Esophagus (tissue), 2 donors: ENCODE data around the gene FRMD8. TPM values are rescaled to one million over a fixed set of nuclear protein-coding genes. Genes with fewer than 3 reads are reported as not detected.

ENCODE experiments used
- H3K27ac ChIP-seq, 2 donors: one replicate each; pipeline ENCODE4 v1.5.1; 2013; ENCODE audit warnings: low read depth in 2 of 2, mild to moderate bottlenecking in 2 of 2, inconsistent platforms in 1 of 2, low read length in 1 of 2, moderate library complexity in 1 of 2
- H3K27me3 ChIP-seq, 2 donors: one replicate each; pipeline ENCODE4 v1.6.1; 2013; ENCODE audit warnings: low read length in 2 of 2, control low read depth in 1 of 2, mild to moderate bottlenecking in 1 of 2; ENCODE audit not compliant: insufficient read depth in 2 of 2, control insufficient read depth in 1 of 2
- H3K36me3 ChIP-seq, 2 donors: one replicate each; pipeline ENCODE4 v1.6.1; 2013; ENCODE audit warnings: low read length in 1 of 2; ENCODE audit not compliant: control insufficient read depth in 2 of 2, insufficient read depth in 2 of 2
- H3K4me1 ChIP-seq, 2 donors: one replicate each; pipeline ENCODE4 v1.6.1; 2013; ENCODE audit warnings: low read length in 1 of 2; ENCODE audit not compliant: control insufficient read depth in 2 of 2, insufficient read depth in 2 of 2
- H3K4me3 ChIP-seq, 2 donors: one replicate each; pipeline ENCODE4 v1.5.1; 2013; ENCODE audit warnings: low read length in 2 of 2, mild to moderate bottlenecking in 2 of 2, low read depth in 1 of 2, moderate library complexity in 1 of 2
- H3K9me3 ChIP-seq, 2 donors: one replicate each; pipeline ENCODE4 v1.6.1; 2013; ENCODE audit warnings: mild to moderate bottlenecking in 2 of 2, low read depth in 1 of 2, low read length in 1 of 2, moderate library complexity in 1 of 2; ENCODE audit not compliant: control insufficient read depth in 2 of 2, insufficient read depth in 1 of 2
- WGBS, 2 donors: extraction: QIAGEN DNeasy Blood & Tissue Kit; methylation state at CpG; one replicate each; pipeline ENCODE4 v1.1.7; 2013; 5-methylcytosine and 5-hydroxymethylcytosine counted together
- polyA plus RNA-seq, 2 donors: library from polyadenylated mRNA; stranded (reverse); fragments of 200-250 nt; gene quantifications; one replicate each; pipeline ENCODE4 v1.2.3, GENCODE V29; 2013
- donor health status: healthy with polysubstance abuse.
- donor health status: Bipolar disorder and iron deficiency.

FRMD8 gene
- polyA plus RNA-seq, 2 donors: 25.2 to 27.8 TPM

DNA sequence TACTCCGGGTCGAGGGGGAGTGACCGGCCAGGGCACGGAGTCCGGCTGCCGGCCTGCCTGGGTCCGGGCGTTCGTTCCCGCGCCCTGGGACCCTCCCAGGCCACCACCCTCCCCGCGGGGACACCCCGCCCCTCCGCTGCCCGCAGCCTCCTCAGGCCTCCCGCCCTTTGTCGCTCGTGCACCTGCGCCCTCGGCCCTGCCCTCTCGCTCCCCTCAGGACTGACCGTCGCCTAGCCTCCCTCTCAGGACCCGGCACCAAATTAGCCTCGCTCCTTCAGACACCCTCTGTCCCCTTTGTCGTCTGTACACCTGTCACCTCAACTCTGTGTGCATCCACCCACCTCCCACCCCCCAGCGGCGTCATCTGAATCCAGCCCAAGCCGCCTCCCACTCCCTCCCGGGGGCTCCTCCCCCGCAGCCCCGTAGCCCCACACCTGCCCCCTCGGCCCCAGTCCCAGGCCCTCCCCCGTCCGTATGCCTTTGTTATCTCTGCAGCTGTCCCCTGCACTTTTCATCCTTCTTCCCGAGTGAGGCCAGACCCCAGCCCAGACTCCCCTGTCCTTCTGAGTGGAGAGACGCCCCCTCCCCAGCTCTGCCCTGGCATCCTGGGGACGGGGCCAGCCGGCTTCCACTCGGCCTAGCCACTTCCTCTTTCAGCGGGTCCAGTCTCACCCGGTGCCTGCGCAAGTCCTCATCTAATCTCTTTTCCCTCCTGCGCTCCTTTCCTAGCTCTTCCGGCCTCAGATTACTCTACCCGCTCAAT lies 31.2 kb upstream of the FRMD8 start:
- Histone ChIP-seq H3K9me3 (no peaks in the 10 kb centered on the region), H3K4me3 (peak overlapping the region; percentile 52 to 70), H3K27me3 (no peaks in the 10 kb centered on the region), H3K27ac (no peak overlapping the region), H3K36me3 (peaks cover 8 to 10% of the 10 kb centered on the region in 2 donors), H3K4me1 (peaks cover 9 to 12% of the 10 kb centered on the region in 2 donors)
- 2% methylated on average over 35 to 47 of the region's 47 CpGs for WGBS, 2 donors

DNA sequence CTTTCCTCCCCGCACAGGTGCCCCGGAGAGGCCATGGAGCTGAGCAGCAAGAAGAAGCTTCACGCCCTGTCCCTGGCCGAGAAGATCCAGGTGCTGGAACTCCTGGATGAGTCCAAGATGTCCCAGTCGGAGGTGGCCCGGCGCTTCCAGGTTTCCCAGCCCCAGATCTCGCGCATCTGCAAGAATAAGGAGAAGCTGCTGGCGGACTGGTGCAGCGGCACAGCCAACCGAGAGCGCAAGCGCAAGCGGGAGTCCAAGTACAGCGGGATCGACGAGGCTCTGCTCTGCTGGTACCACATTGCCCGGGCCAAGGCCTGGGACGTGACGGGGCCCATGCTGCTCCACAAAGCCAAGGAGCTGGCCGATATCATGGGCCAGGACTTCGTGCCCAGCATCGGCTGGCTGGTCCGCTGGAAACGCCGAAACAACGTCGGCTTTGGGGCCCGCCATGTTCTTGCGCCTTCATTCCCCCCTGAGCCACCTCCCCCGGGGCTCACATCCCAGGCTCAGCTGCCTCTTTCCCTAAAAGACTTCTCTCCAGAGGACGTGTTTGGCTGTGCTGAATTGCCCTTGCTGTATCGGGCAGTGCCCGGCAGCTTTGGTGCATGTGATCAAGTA lies 30.6 kb upstream of the FRMD8 start:
- peak overlapping the region; percentile 4 to 70 for H3K4me3 ChIP-seq
- H3K36me3 ChIP-seq: peaks cover 8 to 10% of the 10 kb centered on the region in 2 donors
- H3K9me3 ChIP-seq: no peaks in the 10 kb centered on the region
- 40 to 44% methylated on average over 35 of the region's 35 CpGs for WGBS, 2 donors
- H3K27ac ChIP-seq: no peak overlapping the region
- H3K4me1 ChIP-seq: peaks cover 9 to 12% of the 10 kb centered on the region in 2 donors
- H3K27me3 ChIP-seq: no peaks in the 10 kb centered on the region

DNA sequence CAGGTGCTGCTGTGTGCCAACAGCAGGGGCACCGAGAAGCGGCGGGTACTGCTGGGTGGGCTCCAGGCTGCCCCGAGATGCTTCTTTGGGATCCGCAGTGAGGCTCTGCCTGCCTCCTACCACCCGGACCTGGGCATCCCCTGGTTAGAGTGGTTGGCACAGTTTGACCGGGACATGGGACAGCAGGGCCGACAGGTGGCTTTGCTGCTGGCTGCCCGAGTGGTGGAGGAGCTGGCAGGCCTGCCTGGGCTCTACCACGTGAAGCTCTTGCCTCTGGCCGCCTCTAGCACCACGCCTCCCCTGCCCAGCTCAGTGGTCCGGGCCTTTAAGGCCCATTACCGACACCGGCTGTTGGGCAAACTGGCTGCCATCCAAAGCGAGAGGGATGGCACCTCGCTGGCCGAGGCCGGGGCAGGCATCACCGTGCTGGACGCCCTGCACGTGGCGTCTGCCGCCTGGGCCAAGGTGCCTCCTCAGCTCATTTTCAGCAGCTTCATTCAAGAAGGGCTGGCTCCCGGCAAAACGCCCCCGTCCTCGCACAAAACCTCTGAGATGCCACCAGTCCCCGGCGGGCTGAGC lies 30.0 kb upstream of the FRMD8 start:
- Histone ChIP-seq H3K9me3 (no peaks in the 10 kb centered on the region), H3K27ac (no peak overlapping the region), H3K4me1 (peaks cover 9 to 12% of the 10 kb centered on the region in 2 donors), H3K4me3 (no peak overlapping the region), H3K36me3 (peaks cover 8% of the 10 kb centered on the region in 2 donors), H3K27me3 (no peaks in the 10 kb centered on the region)
- WGBS, 2 donors: 88 to 90% methylated on average over 30 of the region's 30 CpGs

DNA sequence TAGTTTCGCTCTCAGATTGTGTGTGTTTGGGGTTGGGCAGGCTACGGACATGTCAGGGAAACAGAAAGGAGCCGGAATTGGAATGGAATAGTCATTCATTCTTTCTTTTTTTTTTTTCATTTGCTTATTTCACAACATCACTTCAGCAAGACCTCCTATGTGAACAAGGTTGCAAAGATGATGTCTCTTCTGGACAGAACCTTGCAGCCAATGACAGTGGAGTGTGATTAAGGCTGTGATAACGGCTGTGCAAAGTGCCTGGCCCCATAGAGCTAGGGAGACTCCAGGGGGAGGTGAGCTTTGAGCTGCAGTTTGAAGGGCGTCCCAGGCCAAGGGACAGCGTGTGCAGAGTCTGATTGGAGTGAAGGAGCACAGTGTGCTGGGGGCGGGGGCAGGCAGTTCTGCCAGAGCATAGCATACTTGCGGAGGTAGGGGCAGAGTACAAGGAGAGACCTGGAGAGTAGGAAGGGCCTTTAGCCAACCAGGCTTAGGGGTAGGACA lies 28.5 kb upstream of the FRMD8 start:
- no peaks in the 10 kb centered on the region for H3K27me3 ChIP-seq
- no peak overlapping the region for H3K4me3 ChIP-seq
- 79 to 82% methylated on average over 8 of the region's 8 CpGs for WGBS, 2 donors
- H3K27ac ChIP-seq: no peak overlapping the region
- no peaks in the 10 kb centered on the region for H3K36me3 ChIP-seq
- peaks cover 9 to 12% of the 10 kb centered on the region in 2 donors for H3K4me1 ChIP-seq
- no peaks in the 10 kb centered on the region for H3K9me3 ChIP-seq

DNA sequence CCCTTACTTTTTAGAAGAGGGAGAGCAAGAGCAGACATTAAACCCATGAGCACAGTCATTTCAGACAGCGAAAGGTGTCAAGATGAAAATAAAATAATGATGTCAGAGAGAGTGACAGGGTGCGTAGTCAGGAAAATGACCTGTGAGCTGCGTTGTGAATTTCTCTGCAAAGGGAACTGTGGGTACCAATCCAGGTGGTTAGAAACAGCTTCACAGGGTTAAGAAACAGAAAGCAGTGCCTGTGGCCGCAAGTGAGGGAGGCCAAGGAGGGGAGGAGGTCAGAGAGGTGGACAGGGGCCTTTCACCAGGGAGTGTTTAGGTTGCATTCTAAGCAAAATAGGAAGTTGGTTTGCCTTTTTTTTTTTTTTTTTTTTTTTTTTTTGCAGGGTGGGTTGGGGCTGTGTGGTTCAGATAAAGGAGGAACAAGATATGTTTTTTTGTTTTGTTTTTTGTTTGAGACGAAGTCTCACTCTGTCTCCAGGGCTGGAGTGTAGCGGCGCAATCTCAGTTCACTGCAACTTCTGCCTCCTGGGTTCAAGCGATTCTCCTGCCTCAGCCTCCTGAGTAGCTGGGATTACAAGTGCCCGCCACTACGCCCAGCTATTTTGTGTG lies 24.0 kb upstream of the FRMD8 start:
- WGBS, 2 donors: 80 to 82% methylated on average over 10 of the region's 10 CpGs
- Histone ChIP-seq H3K36me3 (no peaks in the 10 kb centered on the region), H3K4me1 (no peaks in the 10 kb centered on the region), H3K4me3 (no peak overlapping the region), H3K27ac (no peak overlapping the region), H3K27me3 (no peaks in the 10 kb centered on the region), H3K9me3 (no peaks in the 10 kb centered on the region)

DNA sequence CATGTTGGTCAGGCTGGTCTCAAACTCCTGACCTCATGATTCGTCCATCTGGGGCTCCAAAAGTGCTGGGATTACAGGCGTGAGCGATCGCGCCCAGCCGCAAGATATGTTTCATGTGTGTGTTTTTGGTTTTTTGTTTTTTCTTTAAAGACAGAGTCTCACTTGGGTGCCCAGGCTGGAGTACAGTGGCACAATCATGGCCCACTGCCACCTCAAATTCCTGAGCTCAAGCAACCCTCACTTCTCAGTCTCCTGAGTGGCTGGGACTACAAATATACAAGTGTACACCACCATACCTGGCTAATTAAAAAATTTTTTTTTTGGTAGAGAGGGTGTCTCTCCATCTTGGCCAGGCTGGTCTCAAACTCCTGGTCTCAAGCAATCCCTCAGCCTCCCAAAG lies 23.5 kb upstream of the FRMD8 start:
- Histone ChIP-seq H3K36me3 (no peaks in the 10 kb centered on the region), H3K9me3 (no peaks in the 10 kb centered on the region), H3K4me3 (no peak overlapping the region), H3K4me1 (no peaks in the 10 kb centered on the region), H3K27ac (no peak overlapping the region), H3K27me3 (no peaks in the 10 kb centered on the region)
- 84 to 90% methylated on average over 6 of the region's 6 CpGs for WGBS, 2 donors

DNA sequence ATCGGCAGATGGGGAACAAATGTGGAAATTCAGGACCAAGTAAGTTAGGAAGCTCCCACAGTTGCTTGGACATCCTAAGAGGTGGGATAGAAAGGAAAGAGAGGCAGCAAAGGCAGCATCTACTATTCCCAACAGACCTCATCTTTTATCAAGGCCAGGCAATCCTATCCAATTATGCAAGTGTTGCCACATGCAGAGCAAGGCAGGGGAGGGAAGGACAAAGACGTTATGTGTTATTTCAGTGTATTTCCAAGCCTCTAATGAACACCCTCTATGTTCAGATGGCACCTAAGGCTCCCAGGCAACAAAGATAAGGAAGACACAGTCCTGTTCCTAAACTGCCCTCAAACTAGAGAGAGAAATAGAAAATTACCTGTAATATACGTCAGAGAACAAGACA lies 22.7 kb upstream of the FRMD8 start:
- 73 to 78% methylated on average over 3 of the region's 3 CpGs for WGBS, 2 donors
- H3K9me3 ChIP-seq: no peaks in the 10 kb centered on the region
- no peak overlapping the region for H3K27ac ChIP-seq
- H3K27me3 ChIP-seq: no peaks in the 10 kb centered on the region
- H3K4me1 ChIP-seq: no peaks in the 10 kb centered on the region
- no peak overlapping the region for H3K4me3 ChIP-seq
- no peaks in the 10 kb centered on the region for H3K36me3 ChIP-seq

DNA sequence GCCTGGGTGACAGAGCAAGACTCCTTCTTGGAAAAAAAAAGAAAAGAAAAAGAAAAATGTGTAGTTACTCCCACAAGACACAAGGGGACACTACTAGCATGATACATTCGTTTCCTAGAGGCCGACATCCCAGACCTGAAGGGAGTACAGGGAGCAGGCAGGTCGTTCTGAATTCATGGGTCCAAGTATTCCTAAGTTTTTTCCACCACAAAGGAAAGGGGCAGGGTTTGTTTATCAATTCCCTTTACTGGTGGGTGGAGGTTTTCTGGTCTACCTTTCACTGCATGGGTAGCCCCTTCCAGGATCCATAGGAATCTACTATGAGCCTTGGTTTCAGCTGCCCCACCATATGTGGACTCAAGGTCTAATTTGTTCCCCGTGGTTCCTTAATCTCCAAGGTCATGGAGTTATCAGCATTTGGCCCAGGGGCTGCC lies 20.1 kb upstream of the FRMD8 start:
- no peak overlapping the region for H3K4me3 ChIP-seq
- no peaks in the 10 kb centered on the region for H3K4me1 ChIP-seq
- H3K27me3 ChIP-seq: no peaks in the 10 kb centered on the region
- no peaks in the 10 kb centered on the region for H3K9me3 ChIP-seq
- H3K27ac ChIP-seq: no peak overlapping the region
- WGBS, 2 donors: 4 to 5% methylated on average over 4 of the region's 4 CpGs
- no peaks in the 10 kb centered on the region for H3K36me3 ChIP-seq

DNA sequence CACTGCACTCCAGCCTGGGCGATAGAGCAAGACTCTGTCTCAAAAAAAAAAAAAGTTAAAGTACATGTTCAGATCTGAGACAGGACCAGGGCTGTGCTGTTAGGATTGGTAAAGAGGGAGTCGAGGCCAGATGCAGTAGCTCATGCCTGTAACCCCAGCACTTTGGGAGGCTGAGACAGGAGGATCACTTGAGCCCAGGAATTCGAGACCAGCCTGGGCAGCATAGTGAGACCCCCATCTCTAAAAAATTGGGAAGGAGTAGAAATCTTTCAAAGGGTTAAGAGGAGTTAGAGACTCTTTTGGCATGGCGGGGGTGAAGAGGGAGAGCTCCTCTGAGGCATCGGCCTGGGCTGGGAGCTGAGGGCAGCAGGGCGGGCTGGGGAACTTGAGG lies 15.8 kb upstream of the FRMD8 start:
- Histone ChIP-seq H3K4me1 (peaks cover 0 to 2% of the 10 kb centered on the region in 2 donors), H3K9me3 (no peaks in the 10 kb centered on the region), H3K4me3 (no peak overlapping the region), H3K27me3 (no peaks in the 10 kb centered on the region), H3K36me3 (no peaks in the 10 kb centered on the region), H3K27ac (no peak overlapping the region)
- WGBS, 2 donors: 66 to 79% methylated on average over 6 of the region's 6 CpGs
